Esophagus squamous epithelium (tissue), 5 donors: ENCODE data around the gene MTX2. TPM values are rescaled to one million over a fixed set of nuclear protein-coding genes. Genes with fewer than 3 reads are reported as not detected.
"Not testable (repeated sequence)": the region's sequence is repeated elsewhere in the genome, so short reads cannot be mapped to it uniquely, and the experiment has no call there.

Experiments
- DNase-seq: peaks from one replicate; lab custom pipeline; 2025; lab: John Stamatoyannopoulos, UW
- H3K27ac ChIP-seq, 4 donors: fragments of 200-600 bp; sonication (generic); one replicate each; pipeline ENCODE4 v1.5.1; 2016 to 2019; ENCODE audit warnings: mild to moderate bottlenecking in 1 of 4
- H3K27me3 ChIP-seq, 4 donors: fragments of 200-600 bp; sonication (generic); 1 replicate in 3 of 4; 2 replicates in 1 of 4; pipeline versions ENCODE4 v1.5.1 to v1.6.0; 2017 to 2021; ENCODE audit warnings: antibody characterized with exemption in 1 of 4
- H3K36me3 ChIP-seq, 3 donors: fragments of 200-600 bp; sonication (generic); one replicate each; pipeline ENCODE4 v1.5.1; 2016 to 2019
- H3K4me1 ChIP-seq, 3 donors: fragments of 200-600 bp; sonication (generic); one replicate each; pipeline ENCODE4 v1.5.1; 2017 to 2019
- H3K4me3 ChIP-seq, 4 donors: fragments of 200-600 bp; sonication (generic); 1 replicate in 3 of 4; 2 replicates in 1 of 4; pipeline ENCODE4 v1.5.1; 2016 to 2019; ENCODE audit warnings: mild to moderate bottlenecking in 2 of 4, moderate library complexity in 1 of 4
- H3K9me3 ChIP-seq, 3 donors: fragments of 200-600 bp; sonication (generic); one replicate each; pipeline ENCODE4 v1.5.1; 2016 to 2019
- CTCF ChIP-seq, 6 experiments: fragments of 450-650 bp in 4 of 6; fragments of 200-600 bp in 2 of 6; sonication (generic) in 2 of 6; IDR thresholded peaks; one replicate each; pipeline ENCODE4 v1.5.1; 2016 to 2019; ENCODE audit warnings: antibody characterized with exemption in 6 of 6, mild to moderate bottlenecking in 4 of 6, moderate library complexity in 4 of 6
- POLR2A ChIP-seq, 4 donors: fragments of 450-650 bp; IDR thresholded peaks; one replicate each; pipeline ENCODE4 v1.6.1; 2017; ENCODE audit warnings: antibody characterized with exemption in 4 of 4, mild to moderate bottlenecking in 4 of 4, moderate library complexity in 3 of 4
- WGBS, 2 donors: methylation state at CpG; one replicate each; pipeline ENCODE4 v1.1.5; 2018; 5-methylcytosine and 5-hydroxymethylcytosine counted together
- intact Hi-C: fragments of 100-400 bp; cut with DNase I; formaldehyde crosslinking; loops from one replicate; pipeline ENCODE4 v1.15.0; 2022
- total RNA-seq, 4 donors: library from RNA; depleted of rRNA; stranded (reverse); fragments of >200 nt; gene quantifications; one replicate each; pipeline ENCODE4 v1.1.0, GENCODE V29; 2016
- donor health status: DM: yes; HTN: yes; CAD: no.

MTX2 gene
- total RNA-seq, 4 donors from 2014 or later = 28.4 to 43.5 (median 36.6) TPM

DNA sequence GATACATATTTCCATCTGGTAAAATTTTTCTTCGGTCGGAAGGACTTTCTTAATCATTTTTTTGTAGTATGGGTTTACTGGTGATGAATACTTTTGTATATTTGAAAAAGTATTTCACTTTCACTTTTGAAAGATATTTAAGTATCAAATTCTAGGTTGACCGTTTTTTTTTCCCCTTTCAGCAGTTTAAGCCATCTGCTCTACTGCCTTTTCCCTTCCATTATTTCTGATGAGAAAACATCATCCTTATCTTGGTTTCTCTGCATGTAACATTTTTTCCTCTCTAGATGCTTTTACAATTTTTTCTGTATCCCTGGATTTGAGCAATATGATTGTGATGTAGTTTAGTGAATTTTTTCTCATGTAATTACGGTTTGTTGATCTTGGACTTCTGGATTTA is 87.0 kb downstream of the MTX2 start:
- Histone ChIP-seq H3K27ac (no peak overlapping the region), H3K4me3 (no peak overlapping the region), H3K27me3 (no peaks in the 10 kb centered on the region), H3K4me1 (no peaks in the 10 kb centered on the region), H3K36me3 (no peaks in the 10 kb centered on the region), H3K9me3 (no peaks in the 10 kb centered on the region)
- DNase-seq = no peak
- WGBS, 2 donors = 74 to 81% methylated on average over 4 of the region's 4 CpGs
- TF ChIP-seq CTCF (IDR thresholded peaks at IDR 0.05) = no peak
- TF ChIP-seq POLR2A (IDR thresholded peaks at IDR 0.05) = no peak
- intact Hi-C loops = no loop called here

GRCh38 chr2:176364273-176364977 is 95.2 kb downstream of the MTX2 start:
- no peak overlapping the region for H3K4me3 ChIP-seq
- no peaks in the 10 kb centered on the region for H3K9me3 ChIP-seq
- DNase-seq = no peak
- H3K27ac ChIP-seq = no peak overlapping the region
- H3K4me1 ChIP-seq = no peaks in the 10 kb centered on the region
- no peak for TF ChIP-seq CTCF (IDR thresholded peaks at IDR 0.05)
- 64 to 66% methylated on average over 3 of the region's 3 CpGs for WGBS, 2 donors
- intact Hi-C loops = no loop called here
- H3K36me3 ChIP-seq = no peaks in the 10 kb centered on the region
- H3K27me3 ChIP-seq = no peaks in the 10 kb centered on the region

DNA sequence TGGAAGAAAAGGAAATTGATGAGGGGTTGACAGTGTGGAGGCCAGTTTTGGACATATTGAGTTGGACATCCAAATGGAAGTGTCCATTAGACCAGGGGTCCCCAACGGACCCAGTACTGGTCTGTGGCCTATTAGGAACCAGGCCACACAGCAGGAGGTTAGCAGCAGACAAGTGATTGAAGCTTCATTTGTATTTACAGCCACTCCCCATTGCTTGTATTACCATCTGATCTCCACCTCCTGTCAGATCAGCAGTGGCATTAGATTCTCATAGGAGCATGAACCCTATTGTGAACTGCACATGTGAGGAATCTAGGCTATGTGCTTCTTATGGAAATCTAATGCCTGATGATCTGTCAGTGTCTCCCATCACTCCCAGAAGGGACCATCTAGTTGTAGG is 99.1 kb downstream of the MTX2 start:
- Histone ChIP-seq H3K4me1 (no peaks in the 10 kb centered on the region), H3K36me3 (no peaks in the 10 kb centered on the region), H3K9me3 (no peaks in the 10 kb centered on the region), H3K27ac (no peak overlapping the region), H3K4me3 (no peak overlapping the region), H3K27me3 (no peaks in the 10 kb centered on the region)
- TF ChIP-seq CTCF (IDR thresholded peaks at IDR 0.05) (no peak), POLR2A (IDR thresholded peaks at IDR 0.05) (no peak)
- WGBS, 2 donors = 44 to 60% methylated on average over 1 of the region's 1 CpG
- intact Hi-C loops = no loop called here
- no peak for DNase-seq

- DNase-seq = no peak
- no peaks in the 10 kb centered on the region for H3K9me3 ChIP-seq
- intact Hi-C loops = no loop called here
Measured at GRCh38 chr2:176370467-176371171, 101.4 kb downstream of the MTX2 start.

DNA sequence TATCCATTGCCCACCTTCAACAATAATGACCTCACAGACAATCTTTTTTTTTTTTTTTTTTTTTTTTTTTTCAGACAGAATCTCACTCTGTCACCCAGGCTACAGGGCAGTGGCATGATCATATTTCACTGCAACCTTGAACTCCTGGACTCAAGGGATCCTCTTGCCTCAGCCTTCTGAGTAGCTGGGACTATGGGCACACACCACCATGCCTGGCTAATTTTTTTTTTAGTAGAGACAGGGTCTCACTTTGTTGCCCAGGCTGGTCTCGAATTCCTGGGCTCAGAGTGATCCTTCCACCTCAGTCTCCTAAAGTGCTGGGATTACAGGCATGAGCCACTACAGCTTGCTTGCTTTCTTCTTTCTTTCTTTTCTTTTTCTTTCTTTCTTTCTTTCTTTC is 103.9 kb downstream of the MTX2 start:
- intact Hi-C loops, H3K4me3 ChIP-seq: not testable (repeated sequence)
- 30 to 50% methylated on average over 1 of the region's 1 CpG for WGBS, 2 donors

More at GRCh38 chr2:176370467-176371171, 101.4 kb downstream of the MTX2 start:
- Histone ChIP-seq H3K4me1 (no peaks in the 10 kb centered on the region), H3K27ac (no peak overlapping the region), H3K4me3 (no peak overlapping the region), H3K36me3 (no peaks in the 10 kb centered on the region), H3K27me3 (no peaks in the 10 kb centered on the region)
- TF ChIP-seq CTCF (IDR thresholded peaks at IDR 0.05) (no peak), POLR2A (IDR thresholded peaks at IDR 0.05) (no peak)
- WGBS, 2 donors = 75 to 77% methylated on average over 10 to 12 of the region's 13 CpGs

More for the DNA sequence above, 103.9 kb downstream of the MTX2 start:
- H3K36me3 ChIP-seq, H3K9me3 ChIP-seq, H3K27me3 ChIP-seq, H3K27ac ChIP-seq, H3K4me1 ChIP-seq, DNase-seq: not testable (repeated sequence)
